Thyroid gland (tissue), 4 donors: ENCODE results near the gene RASL11B. TPM values are rescaled to one million over a fixed set of nuclear protein-coding genes. Genes with fewer than 3 reads are reported as not detected.
A peak's percentile ranks its signal among the peaks of the same experiment; 100 is the strongest.

ENCODE experiments used
- DNase-seq, 2 donors: peaks; one replicate each; pipeline ENCODE4 v3.0.0-alpha.2; 2019
- H3K27ac ChIP-seq, 3 donors: fragments of 200-600 bp; sonication (generic); 1 replicate in 2 of 3; 2 replicates in 1 of 3; pipeline ENCODE4 v1.5.1; 2016 to 2019; ENCODE audit warnings: mild to moderate bottlenecking in 1 of 3, moderate library complexity in 1 of 3
- H3K27me3 ChIP-seq: fragments of 200-600 bp; sonication (generic); one replicate; pipeline ENCODE4 v1.5.1; 2019
- H3K36me3 ChIP-seq, 2 donors: fragments of 200-600 bp; sonication (generic); one replicate each; pipeline ENCODE4 v1.5.1; 2016 to 2019
- H3K4me1 ChIP-seq, 2 donors: fragments of 200-600 bp; sonication (generic); one replicate each; pipeline ENCODE4 v1.5.1; 2017 to 2019
- H3K4me3 ChIP-seq, 3 donors: fragments of 200-600 bp; sonication (generic); replicated peaks in 1 of 3; 1 replicate in 2 of 3; 2 replicates in 1 of 3; pipeline ENCODE4 v1.5.1; 2016; ENCODE audit warnings: mild to moderate bottlenecking in 1 of 3
- H3K9me3 ChIP-seq: fragments of 200-600 bp; sonication (generic); one replicate; pipeline ENCODE4 v1.5.1; 2017
- POLR2A ChIP-seq, 2 donors: fragments of 450-650 bp; IDR thresholded peaks; one replicate each; pipeline ENCODE4 v1.6.1; 2017; ENCODE audit warnings: antibody characterized with exemption in 2 of 2, mild to moderate bottlenecking in 2 of 2, moderate library complexity in 1 of 2
- WGBS, 2 donors: methylation state at CpG; one replicate each; pipeline ENCODE4 v1.1.5; 2017; 5-methylcytosine and 5-hydroxymethylcytosine counted together
- intact Hi-C: fragments of 100-400 bp; cut with DNase I; formaldehyde crosslinking; loops from one replicate; pipeline ENCODE4 v1.15.1; 2023
- total RNA-seq, 4 donors: library from RNA; depleted of rRNA; stranded (reverse); fragments of >200 nt; gene quantifications; one replicate each; pipeline ENCODE4 v1.2.3, GENCODE V29; 2016
- TF ChIP-seq, protein P1 (sequence below), 6 experiments: fragments of 200-600 bp in 3 of 6; fragments of 450-650 bp in 3 of 6; sonication (generic) in 3 of 6; IDR thresholded peaks; one replicate each; pipeline ENCODE4 v1.5.1; 2016 to 2019; ENCODE audit warnings: antibody characterized with exemption in 6 of 6, mild to moderate bottlenecking in 2 of 6, inconsistent platforms in 1 of 6, moderate library complexity in 1 of 6

Gene RASL11B
- total RNA-seq, 4 donors from 2014 or later: 0.45 to 3.6 (median 0.60) TPM

GRCh38 chr4:52863324-52863723 is 1.2 kb downstream of the RASL11B start:
- Histone ChIP-seq H3K4me1 (peaks cover 10 to 32% of the 10 kb centered on the region in 2 donors), H3K9me3 (no peaks in the 10 kb centered on the region), H3K36me3 (no peaks in the 10 kb centered on the region), H3K27ac (no peak overlapping the region), H3K4me3 (no peak overlapping the region), H3K27me3 (no peaks in the 10 kb centered on the region)
- DNase-seq: no peak
- 74 to 75% methylated on average over 6 of the region's 6 CpGs for WGBS, 2 donors
- intact Hi-C loops: loop anchor here (5.0 kb wide), 1 partner anchor 146 kb away; no protein-coding TSS in a partner anchor
- no peak for TF ChIP-seq POLR2A (IDR thresholded peaks at IDR 0.05)
- TF ChIP-seq, protein P1, sequence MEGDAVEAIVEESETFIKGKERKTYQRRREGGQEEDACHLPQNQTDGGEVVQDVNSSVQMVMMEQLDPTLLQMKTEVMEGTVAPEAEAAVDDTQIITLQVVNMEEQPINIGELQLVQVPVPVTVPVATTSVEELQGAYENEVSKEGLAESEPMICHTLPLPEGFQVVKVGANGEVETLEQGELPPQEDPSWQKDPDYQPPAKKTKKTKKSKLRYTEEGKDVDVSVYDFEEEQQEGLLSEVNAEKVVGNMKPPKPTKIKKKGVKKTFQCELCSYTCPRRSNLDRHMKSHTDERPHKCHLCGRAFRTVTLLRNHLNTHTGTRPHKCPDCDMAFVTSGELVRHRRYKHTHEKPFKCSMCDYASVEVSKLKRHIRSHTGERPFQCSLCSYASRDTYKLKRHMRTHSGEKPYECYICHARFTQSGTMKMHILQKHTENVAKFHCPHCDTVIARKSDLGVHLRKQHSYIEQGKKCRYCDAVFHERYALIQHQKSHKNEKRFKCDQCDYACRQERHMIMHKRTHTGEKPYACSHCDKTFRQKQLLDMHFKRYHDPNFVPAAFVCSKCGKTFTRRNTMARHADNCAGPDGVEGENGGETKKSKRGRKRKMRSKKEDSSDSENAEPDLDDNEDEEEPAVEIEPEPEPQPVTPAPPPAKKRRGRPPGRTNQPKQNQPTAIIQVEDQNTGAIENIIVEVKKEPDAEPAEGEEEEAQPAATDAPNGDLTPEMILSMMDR (IDR thresholded peaks at IDR 0.05): no peak

GRCh38 chr4:52864793-52865192 is 2.7 kb downstream of the RASL11B start:
- Histone ChIP-seq H3K4me1 (peaks cover 22 to 47% of the 10 kb centered on the region in 2 donors), H3K27me3 (no peaks in the 10 kb centered on the region), H3K27ac (no peak overlapping the region), H3K36me3 (no peaks in the 10 kb centered on the region), H3K4me3 (no peak overlapping the region), H3K9me3 (no peaks in the 10 kb centered on the region)
- 25 to 43% methylated on average over 5 of the region's 5 CpGs for WGBS, 2 donors
- no peak for DNase-seq
- intact Hi-C loops: loop anchor here (5.0 kb wide), 1 partner anchor 147 kb away; no protein-coding TSS in a partner anchor
- TF ChIP-seq POLR2A (IDR thresholded peaks at IDR 0.05): no peak
- TF ChIP-seq, protein P1 (IDR thresholded peaks at IDR 0.05): no peak

GRCh38 chr4:52865300-52865699 is 3.2 kb downstream of the RASL11B start:
- TF ChIP-seq, protein P1 (IDR thresholded peaks at IDR 0.05): no peak
- TF ChIP-seq POLR2A (IDR thresholded peaks at IDR 0.05): no peak
- DNase-seq: no peak
- no peaks in the 10 kb centered on the region for H3K27me3 ChIP-seq
- H3K36me3 ChIP-seq: no peaks in the 10 kb centered on the region
- H3K9me3 ChIP-seq: no peaks in the 10 kb centered on the region
- no peak overlapping the region for H3K4me3 ChIP-seq
- H3K4me1 ChIP-seq: peaks cover 22 to 52% of the 10 kb centered on the region in 2 donors
- intact Hi-C loops: no loop called here
- H3K27ac ChIP-seq: no peak overlapping the region
- WGBS, 2 donors: 69 to 76% methylated on average over 9 of the region's 9 CpGs

DNA sequence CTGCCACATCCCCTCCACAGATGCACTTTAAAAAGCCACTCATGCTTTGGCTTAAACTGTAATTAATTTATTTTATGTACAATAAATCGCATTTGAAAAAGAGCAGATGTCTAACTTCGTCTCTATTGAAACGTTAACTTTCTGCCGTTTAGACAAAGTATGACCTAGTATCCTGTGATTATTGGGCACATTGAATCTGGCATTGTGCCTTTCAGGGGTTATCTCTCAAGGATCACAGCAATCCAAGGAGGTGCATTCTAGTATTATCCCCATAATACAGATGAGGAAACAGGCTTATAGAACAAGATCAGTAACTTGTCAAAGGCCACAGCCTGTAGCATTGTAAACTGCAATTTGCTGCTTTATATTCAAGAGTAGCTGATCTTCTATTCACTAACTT is 4.6 kb downstream of the RASL11B start:
- H3K36me3 ChIP-seq: no peaks in the 10 kb centered on the region
- DNase-seq: no peak
- 83 to 92% methylated on average over 4 of the region's 4 CpGs for WGBS, 2 donors
- H3K27me3 ChIP-seq: no peaks in the 10 kb centered on the region
- no peak overlapping the region for H3K27ac ChIP-seq
- H3K9me3 ChIP-seq: no peaks in the 10 kb centered on the region
- peaks cover 22 to 50% of the 10 kb centered on the region in 2 donors for H3K4me1 ChIP-seq
- intact Hi-C loops: no loop called here
- H3K4me3 ChIP-seq: no peak overlapping the region
- TF ChIP-seq, protein P1 (IDR thresholded peaks at IDR 0.05): no peak
- TF ChIP-seq POLR2A (IDR thresholded peaks at IDR 0.05): no peak

DNA sequence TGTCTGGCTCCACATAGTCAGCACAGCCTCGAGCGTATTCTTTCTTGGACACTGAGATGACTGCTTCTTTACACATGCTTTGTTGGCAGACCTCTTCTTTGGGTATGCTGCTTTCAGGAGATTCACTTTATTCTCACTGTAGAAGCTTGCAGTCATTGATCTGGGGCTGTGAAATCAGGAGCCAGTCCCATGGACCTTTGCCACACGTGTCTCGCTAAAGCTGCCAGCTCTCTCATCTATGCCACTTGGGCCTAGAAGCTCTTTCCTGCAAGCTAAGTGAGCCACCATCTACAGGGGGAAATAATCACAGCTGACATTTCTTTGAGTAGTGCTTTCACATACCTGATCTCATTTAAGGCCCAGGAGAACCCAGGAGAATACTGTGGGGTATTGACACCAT is 5.0 kb downstream of the RASL11B start:
- no peaks in the 10 kb centered on the region for H3K36me3 ChIP-seq
- intact Hi-C loops: no loop called here
- peak overlapping the region in 1 of 3 donors; percentile 66 for H3K27ac ChIP-seq
- no peak for TF ChIP-seq POLR2A (IDR thresholded peaks at IDR 0.05)
- TF ChIP-seq, protein P1 (IDR thresholded peaks at IDR 0.05): no peak
- no peak overlapping the region for H3K4me3 ChIP-seq
- no peaks in the 10 kb centered on the region for H3K9me3 ChIP-seq
- WGBS, 2 donors: 79 to 87% methylated on average over 4 of the region's 4 CpGs
- H3K27me3 ChIP-seq: no peaks in the 10 kb centered on the region
- H3K4me1 ChIP-seq: peaks cover 22 to 49% of the 10 kb centered on the region in 2 donors
- peak; percentile 22 to 25 for DNase-seq
